ACC112 (cell line): ENCODE measurements around the gene BFSP2.

ENCODE experiments used
- H2AFZ ChIP-seq: fragments of 200-600 bp; sonication (generic); one replicate; pipeline ENCODE4 v1.6.0; 2017; ENCODE audit warnings: antibody characterized with exemption, low read length; ENCODE audit not compliant: unreplicated experiment
- H3K27ac ChIP-seq: fragments of 200-600 bp; sonication (generic); 2 replicates; pipeline ENCODE4 v1.5.1; 2014; ENCODE audit warnings: low read depth, mild to moderate bottlenecking, antibody characterized with exemption, low read length, moderate library complexity
- H3K27me3 ChIP-seq: fragments of 200-600 bp; sonication (generic); 2 replicates; pipeline ENCODE4 v1.6.1; 2014; ENCODE audit warnings: mild to moderate bottlenecking, antibody characterized with exemption, low read length, moderate library complexity, mixed read lengths; ENCODE audit not compliant: insufficient read depth
- H3K36me3 ChIP-seq: fragments of 200-600 bp; sonication (generic); 2 replicates; pipeline ENCODE4 v1.6.1; 2016; ENCODE audit warnings: mild to moderate bottlenecking, antibody characterized with exemption, low read length, moderate library complexity, mixed read lengths; ENCODE audit not compliant: insufficient read depth
- H3K4me1 ChIP-seq: fragments of 200-600 bp; sonication (generic); one replicate; pipeline ENCODE4 v1.6.1; 2016; ENCODE audit warnings: low read length, mixed read lengths; ENCODE audit not compliant: insufficient read depth, unreplicated experiment, control insufficient read depth
- H3K4me3 ChIP-seq: fragments of 200-600 bp; sonication (generic); 2 replicates; pipeline ENCODE4 v1.5.1; 2014; ENCODE audit warnings: mild to moderate bottlenecking, low read depth, low read length
- H3K79me2 ChIP-seq: fragments of 200-600 bp; sonication (generic); one replicate; pipeline ENCODE4 v1.6.0; 2016; ENCODE audit warnings: low read length; ENCODE audit not compliant: control insufficient read depth, unreplicated experiment, insufficient read depth

BFSP2 gene

DNA sequence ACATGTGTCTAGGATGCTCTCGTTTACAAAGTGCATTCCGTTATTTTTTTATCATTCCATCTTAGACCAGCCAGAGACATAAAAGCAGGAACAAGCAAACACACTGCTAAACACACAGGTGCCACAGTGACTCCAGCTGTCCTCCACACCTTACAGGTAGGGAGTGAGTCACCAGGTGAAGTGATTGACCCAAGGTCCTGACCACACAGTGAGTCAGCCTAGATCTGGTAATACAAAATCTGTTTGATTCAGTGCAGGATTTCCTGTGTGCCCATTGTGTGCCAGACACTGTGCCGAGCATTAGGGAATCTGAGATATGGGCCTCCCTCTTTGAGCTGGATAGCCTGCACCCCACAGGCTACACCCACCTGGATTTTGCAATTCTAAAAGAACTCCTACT is 16.7 kb upstream of the BFSP2 start:
- no peak overlapping the region for H3K4me3 ChIP-seq
- H3K4me1 ChIP-seq = no peaks in the 10 kb centered on the region
- peaks cover 30% of the 10 kb centered on the region for H3K27me3 ChIP-seq
- H2AFZ ChIP-seq = no peak overlapping the region
- no peak overlapping the region for H3K27ac ChIP-seq
- H3K36me3 ChIP-seq = no peaks in the 10 kb centered on the region
- H3K79me2 ChIP-seq = no peaks in the 10 kb centered on the region

DNA sequence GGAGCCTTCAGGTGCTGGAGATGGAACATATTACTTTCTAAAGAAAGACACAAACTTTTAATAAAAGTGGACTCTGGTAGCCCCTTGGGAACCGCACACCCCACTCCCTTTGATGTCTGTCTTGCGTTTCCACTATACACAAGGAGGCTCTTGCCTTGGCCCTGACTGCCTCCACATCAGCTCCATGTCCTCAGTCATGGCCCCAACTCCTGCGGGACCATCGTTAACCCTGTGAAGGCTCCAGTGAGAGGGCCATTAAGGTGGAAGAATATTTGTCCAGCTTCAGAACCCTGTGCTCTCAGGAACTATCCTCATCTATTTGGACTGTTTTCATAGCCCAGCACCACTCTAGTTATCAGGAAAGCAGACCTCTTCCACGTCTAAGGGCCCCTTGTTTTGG is 16.1 kb upstream of the BFSP2 start:
- Histone ChIP-seq H3K27me3 (peaks cover 30% of the 10 kb centered on the region), H3K79me2 (no peaks in the 10 kb centered on the region), H3K36me3 (no peaks in the 10 kb centered on the region), H3K4me3 (no peak overlapping the region), H3K4me1 (no peaks in the 10 kb centered on the region), H3K27ac (no peak overlapping the region), H2AFZ (no peak overlapping the region)

DNA sequence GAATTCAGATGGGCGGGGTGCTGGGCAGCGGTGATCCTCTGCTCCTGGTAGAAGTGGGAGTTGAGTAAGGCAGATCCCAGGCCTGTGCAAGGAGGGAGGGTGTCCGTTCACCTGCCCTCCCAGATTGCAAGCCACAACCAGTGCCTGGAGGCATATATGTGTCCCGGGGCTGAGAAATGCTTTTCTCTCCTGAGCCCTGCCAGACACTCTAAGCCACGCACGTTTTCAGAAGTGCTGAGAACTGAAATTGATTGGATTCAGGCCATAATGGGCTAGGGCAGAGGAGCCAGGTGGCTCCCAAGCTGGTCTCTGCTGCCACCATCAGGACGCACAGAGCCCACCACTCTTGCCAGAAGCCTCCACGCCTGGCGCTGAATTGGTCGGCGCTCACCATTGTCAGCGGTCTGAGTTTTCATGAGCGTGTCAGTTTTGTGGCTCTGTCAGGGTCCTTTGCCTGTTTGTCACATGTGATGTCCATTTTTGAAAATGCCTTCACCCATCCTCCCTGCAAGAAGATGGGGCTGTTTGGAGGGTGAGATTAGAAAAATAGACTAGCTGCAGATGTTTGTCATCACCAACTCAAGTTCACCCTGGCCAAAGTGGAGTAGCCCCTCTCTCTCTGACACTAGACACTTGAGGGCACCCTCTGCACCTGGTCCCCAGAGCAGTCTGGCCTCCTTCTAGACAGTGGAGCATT is 15.4 kb upstream of the BFSP2 start:
- Histone ChIP-seq H2AFZ (no peak overlapping the region), H3K4me3 (no peak overlapping the region), H3K27ac (no peak overlapping the region), H3K79me2 (no peaks in the 10 kb centered on the region), H3K36me3 (no peaks in the 10 kb centered on the region), H3K27me3 (peaks cover 30% of the 10 kb centered on the region), H3K4me1 (no peaks in the 10 kb centered on the region)

DNA sequence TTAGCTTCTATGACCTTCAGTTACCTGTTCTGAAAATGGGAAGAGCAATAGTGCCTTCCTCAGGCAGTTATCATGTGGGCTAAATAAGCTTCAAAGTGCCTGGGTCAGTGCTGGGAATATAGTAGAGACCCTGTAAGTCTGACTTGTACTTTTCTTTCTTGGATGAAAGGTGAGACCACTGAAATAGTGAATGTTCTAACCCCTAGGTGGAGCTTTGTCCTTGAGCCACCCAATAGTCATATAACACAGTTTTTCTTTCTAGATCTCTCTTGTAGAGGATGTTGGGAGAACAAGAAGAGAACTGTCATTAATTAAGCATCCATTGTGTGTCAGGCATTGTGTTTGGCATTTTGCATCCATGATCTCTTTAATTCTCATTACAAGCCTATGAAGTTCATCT is 13.0 kb upstream of the BFSP2 start:
- H3K4me1 ChIP-seq = no peaks in the 10 kb centered on the region

DNA sequence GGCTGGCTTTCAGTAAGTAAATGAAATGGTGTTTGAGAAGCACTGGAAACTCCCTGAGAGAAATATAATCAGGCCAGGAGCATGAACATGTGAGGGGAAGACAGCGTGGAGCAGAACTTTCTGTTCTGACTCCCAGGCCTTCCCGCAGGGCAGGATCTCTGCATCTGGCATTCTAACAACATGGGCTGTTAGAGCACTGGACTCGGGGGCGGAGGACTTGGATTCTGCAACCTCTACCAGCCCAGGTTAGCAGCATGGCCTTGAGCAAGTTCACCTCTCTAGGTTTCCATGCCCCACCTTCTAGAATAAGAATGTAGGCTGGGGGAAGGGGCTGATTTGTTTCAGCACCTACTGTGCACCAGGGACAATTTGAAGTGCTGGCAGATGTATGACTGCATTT is 12.5 kb upstream of the BFSP2 start:
- H3K27ac ChIP-seq = no peak overlapping the region
- H3K4me3 ChIP-seq = no peak overlapping the region
- H2AFZ ChIP-seq = no peak overlapping the region
- H3K36me3 ChIP-seq = no peaks in the 10 kb centered on the region
- peaks cover 15% of the 10 kb centered on the region for H3K27me3 ChIP-seq
- no peaks in the 10 kb centered on the region for H3K4me1 ChIP-seq
- no peaks in the 10 kb centered on the region for H3K79me2 ChIP-seq

More for the DNA sequence above, 13.0 kb upstream of the BFSP2 start:
- Histone ChIP-seq H2AFZ (no peak overlapping the region), H3K4me3 (no peak overlapping the region), H3K27me3 (peaks cover 19% of the 10 kb centered on the region), H3K36me3 (no peaks in the 10 kb centered on the region), H3K27ac (no peak overlapping the region), H3K79me2 (no peaks in the 10 kb centered on the region)

DNA sequence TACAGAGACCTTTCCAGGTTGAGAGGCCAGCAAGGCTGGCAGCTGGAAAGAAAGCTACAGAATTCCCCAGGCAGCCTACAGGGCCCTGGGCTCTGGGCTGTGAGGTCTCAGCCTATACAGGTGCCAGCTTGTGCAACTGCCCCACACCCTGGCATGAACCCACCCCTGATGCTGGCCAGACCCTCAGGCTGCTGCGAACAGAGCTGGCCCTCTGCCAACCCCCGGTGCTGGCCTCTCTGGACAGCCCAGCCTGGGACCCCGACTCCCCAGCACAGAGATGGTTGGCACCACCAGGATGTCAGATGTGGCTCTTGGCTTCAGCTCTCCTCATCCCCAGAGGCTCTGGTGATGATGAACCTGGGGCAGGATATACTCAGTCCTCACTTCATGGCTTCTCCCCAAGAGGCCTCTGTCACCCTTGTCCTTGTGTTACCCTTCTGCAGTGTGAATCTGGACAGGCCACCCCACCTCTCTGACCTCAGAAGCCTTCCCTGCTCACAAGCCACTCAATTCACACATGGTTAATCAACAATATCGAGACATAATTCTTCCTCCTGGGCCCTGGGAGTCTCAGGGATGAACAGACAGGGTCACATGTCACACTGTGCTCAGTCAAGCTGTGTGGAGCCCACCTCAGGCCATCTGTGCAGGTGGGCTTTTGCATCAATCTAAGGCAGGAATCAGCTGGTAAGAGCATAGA is 11.0 kb upstream of the BFSP2 start:
- peaks cover 6% of the 10 kb centered on the region for H3K27me3 ChIP-seq
- H3K36me3 ChIP-seq = no peaks in the 10 kb centered on the region
- no peak overlapping the region for H3K27ac ChIP-seq
- no peak overlapping the region for H3K4me3 ChIP-seq
- no peak overlapping the region for H2AFZ ChIP-seq
- H3K4me1 ChIP-seq = peaks cover 5% of the 10 kb centered on the region
- H3K79me2 ChIP-seq = no peaks in the 10 kb centered on the region

DNA sequence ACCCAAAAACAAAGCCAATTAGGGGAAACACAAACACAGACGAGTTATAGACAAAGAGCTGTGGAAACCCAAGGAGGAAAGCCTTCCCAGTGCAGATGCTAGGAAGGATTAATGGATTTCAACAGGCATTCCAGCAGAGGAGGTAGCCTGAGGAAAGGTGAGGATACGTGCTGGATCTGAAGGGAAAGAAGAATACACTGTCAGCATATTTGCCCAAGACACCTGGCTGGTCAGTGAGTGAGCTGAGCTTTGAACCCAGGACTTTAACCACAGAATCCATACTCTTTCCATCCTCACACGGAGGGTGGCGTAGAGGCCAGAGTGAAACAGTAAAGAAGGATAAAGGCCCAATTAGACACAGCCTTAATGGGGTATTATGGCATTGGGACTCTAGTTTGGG is 9.1 kb upstream of the BFSP2 start:
- no peaks in the 10 kb centered on the region; the same call in 1 of the 2 replicates for H3K27me3 ChIP-seq
- no peaks in the 10 kb centered on the region for H3K36me3 ChIP-seq
- H3K4me3 ChIP-seq = no peak overlapping the region
- H3K79me2 ChIP-seq = no peaks in the 10 kb centered on the region
- H3K4me1 ChIP-seq = peaks cover 10% of the 10 kb centered on the region
- no peak overlapping the region for H3K27ac ChIP-seq
- H2AFZ ChIP-seq = no peak overlapping the region

DNA sequence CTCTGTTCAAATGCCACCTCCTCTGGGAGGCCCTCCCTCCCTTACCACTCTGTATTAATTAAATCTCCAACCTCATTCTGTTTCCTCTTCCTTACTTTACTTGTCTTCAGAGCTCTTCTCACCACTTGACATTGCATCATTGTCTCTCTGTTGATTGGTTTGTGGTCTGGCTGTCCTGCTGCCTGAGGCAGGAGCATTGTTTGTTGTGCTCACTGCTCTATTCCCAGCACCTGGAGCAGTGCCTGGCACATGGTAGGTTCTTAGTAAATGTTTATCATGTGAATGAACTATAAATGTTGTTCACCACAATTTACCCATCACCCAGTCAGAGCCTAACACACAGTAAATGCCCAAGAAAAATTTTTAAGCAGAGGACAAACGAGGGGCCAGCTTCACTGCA is 6.7 kb upstream of the BFSP2 start:
- H3K27me3 ChIP-seq = no peaks in the 10 kb centered on the region
- H3K36me3 ChIP-seq = no peaks in the 10 kb centered on the region
- no peaks in the 10 kb centered on the region for H3K79me2 ChIP-seq
- H3K27ac ChIP-seq = no peak overlapping the region
- H3K4me1 ChIP-seq = peaks cover 10% of the 10 kb centered on the region
- no peak overlapping the region for H2AFZ ChIP-seq
- no peak overlapping the region for H3K4me3 ChIP-seq

DNA sequence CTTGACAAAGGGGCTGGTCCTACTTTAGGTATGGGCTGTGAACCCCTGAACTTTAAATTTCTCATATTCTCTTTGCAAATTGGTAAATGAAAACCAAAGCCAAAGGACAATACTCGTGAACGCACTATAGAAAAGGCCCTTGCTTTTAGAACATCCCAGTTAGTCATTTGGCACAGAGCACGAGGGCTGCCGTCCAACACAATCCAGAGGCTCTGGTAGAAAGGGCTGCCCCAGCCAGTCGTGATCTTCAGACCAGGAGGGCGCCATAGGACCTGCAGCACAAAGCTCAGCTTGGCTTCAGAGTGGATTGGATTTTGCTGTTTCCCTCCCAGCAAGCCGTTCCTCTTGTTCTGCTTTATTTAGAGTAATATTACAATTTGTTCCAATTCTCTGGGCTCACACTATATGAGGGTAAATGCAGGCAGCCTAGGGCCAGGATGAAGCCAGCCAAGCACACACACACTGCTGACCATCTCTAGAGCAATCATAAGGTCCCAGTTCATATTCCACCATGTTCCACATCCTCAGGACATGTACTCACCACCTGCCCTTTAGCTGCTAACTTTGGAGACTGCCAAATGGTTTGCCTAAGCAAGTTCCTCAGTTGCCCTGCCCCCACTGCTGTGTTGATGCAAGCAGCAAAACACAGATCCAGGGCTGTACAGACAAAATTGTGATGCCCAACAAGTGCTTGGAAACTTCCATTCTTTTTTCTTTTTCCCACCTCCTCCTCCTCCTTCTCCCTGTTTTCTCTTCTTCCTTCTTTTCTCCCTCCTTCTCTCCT is 6.0 kb upstream of the BFSP2 start:
- Histone ChIP-seq H3K4me1 (peaks cover 10% of the 10 kb centered on the region), H3K4me3 (no peak overlapping the region), H3K79me2 (no peaks in the 10 kb centered on the region), H3K27ac (no peak overlapping the region), H2AFZ (no peak overlapping the region), H3K36me3 (no peaks in the 10 kb centered on the region), H3K27me3 (no peaks in the 10 kb centered on the region)

DNA sequence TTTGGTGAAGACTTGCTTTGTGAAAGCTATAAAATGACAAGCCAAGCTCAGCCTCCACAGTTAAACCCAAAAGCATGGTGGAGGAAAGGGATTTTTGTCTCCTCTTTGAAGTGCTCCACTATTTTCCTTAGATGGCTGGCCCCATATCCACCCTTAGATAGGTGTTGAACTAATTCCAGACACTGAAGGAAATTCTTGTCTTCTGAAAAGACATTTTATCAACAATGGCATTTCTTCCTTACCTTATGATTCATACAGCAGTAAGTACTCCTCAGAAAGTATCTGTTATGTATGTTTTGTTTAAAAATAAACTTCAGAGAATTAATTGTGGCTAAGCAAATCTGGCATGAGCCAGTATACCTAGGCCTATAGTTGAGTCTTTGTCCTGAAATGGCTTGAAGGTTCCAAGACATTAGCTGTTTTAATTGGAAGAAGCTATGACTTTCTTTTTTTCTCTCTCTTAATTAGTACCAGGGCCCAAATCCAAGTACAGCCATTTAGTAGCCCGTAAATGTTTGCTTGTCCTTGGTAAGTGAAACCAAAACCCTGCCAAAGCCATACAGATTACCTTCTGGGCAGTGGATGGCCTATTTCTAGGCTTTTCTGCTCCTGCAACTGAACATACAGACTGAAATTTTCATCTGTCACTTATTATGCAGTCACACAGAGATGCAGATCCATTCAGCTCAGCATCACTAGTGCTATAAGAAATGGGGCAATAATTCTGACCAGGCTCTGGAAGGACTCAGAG is 5.1 kb upstream of the BFSP2 start:
- Histone ChIP-seq H3K27ac (0 out of 2 replicates have a peak overlapping the region, but pooled peaks have one; percentile 6), H3K27me3 (no peaks in the 10 kb centered on the region), H3K4me1 (peaks cover 10% of the 10 kb centered on the region), H3K4me3 (no peak overlapping the region), H3K79me2 (no peaks in the 10 kb centered on the region), H2AFZ (no peak overlapping the region), H3K36me3 (no peaks in the 10 kb centered on the region)
